A673 (cell line): ENCODE measurements around the gene KLC4. TPM values are rescaled to one million over a fixed set of nuclear protein-coding genes. Genes with fewer than 3 reads are reported as not detected.
A peak's percentile ranks its signal among the peaks of the same experiment; 100 is the strongest.
"Not testable (repeated sequence)": the region's sequence is repeated elsewhere in the genome, so short reads cannot be mapped to it uniquely, and the experiment has no call there.

ENCODE experiments used
- BruUV-seq: library from RNA; stranded (reverse); fragments of 400-500 nt; replicated peaks from 2 replicates; lab custom pipeline; 2021; lab: Mats Ljungman, UMichigan
- CTCF ChIA-PET: fragments of 300-600 bp; sonication (Branson Sonifier 250); formaldehyde crosslinking; loops from one replicate; lab custom pipeline; 2022; ENCODE audit warnings: antibody characterized with exemption; lab: Charles Lee
- POLR2A ChIA-PET: fragments of 300-600 bp; sonication (Branson Sonifier 250); formaldehyde crosslinking; loops from one replicate; lab custom pipeline; 2022; ENCODE audit warnings: antibody characterized with exemption; ENCODE audit not compliant: low non-redundant PET; lab: Charles Lee
- DNase-seq: peaks from one replicate; pipeline ENCODE4 v3.0.0-alpha.2; 2015; ENCODE audit warnings: low spot score
- H3K27ac ChIP-seq: fragments of 200-600 bp; sonication (generic); 2 replicates; pipeline ENCODE4 v1.5.1; 2016; ENCODE audit warnings: mixed run types, low read depth, mild to moderate bottlenecking, mixed read lengths, antibody characterized with exemption, low read length; ENCODE audit not compliant: poor library complexity, severe bottlenecking
- H3K27me3 ChIP-seq: fragments of 200-600 bp; sonication (generic); replicated peaks from 2 replicates; pipeline ENCODE4 v1.6.1; 2017; ENCODE audit warnings: mixed run types, low read depth, mild to moderate bottlenecking, mixed read lengths, antibody characterized with exemption, low read length; ENCODE audit not compliant: insufficient read depth, poor library complexity
- H3K36me3 ChIP-seq: fragments of 200-600 bp; sonication (generic); 2 replicates; pipeline ENCODE4 v1.6.1; 2016; ENCODE audit warnings: mixed run types, mild to moderate bottlenecking, mixed read lengths, antibody characterized with exemption, low read length; ENCODE audit not compliant: insufficient read depth, poor library complexity, severe bottlenecking
- H3K4me1 ChIP-seq: fragments of 200-600 bp; sonication (generic); 2 replicates; pipeline ENCODE4 v1.6.1; 2017; ENCODE audit warnings: mixed run types, mild to moderate bottlenecking, mixed read lengths, antibody characterized with exemption, low read length; ENCODE audit not compliant: insufficient read depth, poor library complexity, severe bottlenecking
- H3K4me3 ChIP-seq: fragments of 200-600 bp; sonication (generic); 2 replicates; pipeline ENCODE4 v1.5.1; 2016; ENCODE audit warnings: low read depth, mixed run types, mild to moderate bottlenecking, mixed read lengths, low read length; ENCODE audit not compliant: poor library complexity, severe bottlenecking
- H3K9me3 ChIP-seq: fragments of 200-600 bp; sonication (generic); 2 replicates; pipeline ENCODE4 v1.6.1; 2016; ENCODE audit warnings: mixed run types, low read depth, mild to moderate bottlenecking, mixed read lengths, antibody characterized with exemption, low read length; ENCODE audit not compliant: poor library complexity, severe bottlenecking
- CTCF ChIP-seq: fragments of 300-800, 200-600 bp; sonication (generic); conservative IDR thresholded peaks from 2 replicates; pipeline ENCODE4 v1.5.1; 2017; ENCODE audit warnings: low read depth, mild to moderate bottlenecking, antibody characterized with exemption, low read length, moderate library complexity, mixed read lengths
- EZH2 ChIP-seq: fragments of 200-600 bp; sonication (generic); IDR thresholded peaks from 2 replicates; pipeline ENCODE4 v1.6.1; 2017; ENCODE audit warnings: borderline replicate concordance, low read depth, mild to moderate bottlenecking, mixed read lengths, antibody characterized with exemption, low read length; ENCODE audit not compliant: poor library complexity, severe bottlenecking
- intact Hi-C: fragments of 100-400 bp; cut with micrococcal nuclease; formaldehyde crosslinking; loops from one replicate; pipeline ENCODE4 v1.10.0; 2022; ENCODE audit not compliant: unreplicated experiment
- total RNA-seq: library from RNA; stranded (reverse); gene quantifications from 2 replicates; pipeline ENCODE4 v1.2.3, GENCODE V29; 2021

KLC4 gene
- total RNA-seq, 1 experiment from 2014 or later = 21.3 TPM

GRCh38 chr6:43115365-43115764 lies 55.9 kb downstream of the KLC4 start:
- no peak for TF ChIP-seq EZH2
- no peak for TF ChIP-seq CTCF
- Histone ChIP-seq H3K9me3 (no peaks in the 10 kb centered on the region), H3K27ac (no peak overlapping the region), H3K36me3 (no peaks in the 10 kb centered on the region), H3K4me1 (peaks cover 24% of the 10 kb centered on the region), H3K4me3 (no peak overlapping the region), H3K27me3 (no peaks in the 10 kb centered on the region)
- ChIA-PET CTCF (no interaction called here), POLR2A (no interaction called here)
- DNase-seq = no peak
- intact Hi-C loops = no loop called here
- no TSS peak for BruUV-seq

GRCh38 chr6:43117466-43117865 lies 58.0 kb downstream of the KLC4 start:
- H3K9me3 ChIP-seq, POLR2A ChIA-PET, H3K4me3 ChIP-seq, BruUV-seq, H3K27ac ChIP-seq, CTCF ChIA-PET, H3K27me3 ChIP-seq, H3K36me3 ChIP-seq, intact Hi-C loops, DNase-seq: not testable (repeated sequence)
- H3K4me1 ChIP-seq = peaks cover 35% of the 10 kb centered on the region

DNA sequence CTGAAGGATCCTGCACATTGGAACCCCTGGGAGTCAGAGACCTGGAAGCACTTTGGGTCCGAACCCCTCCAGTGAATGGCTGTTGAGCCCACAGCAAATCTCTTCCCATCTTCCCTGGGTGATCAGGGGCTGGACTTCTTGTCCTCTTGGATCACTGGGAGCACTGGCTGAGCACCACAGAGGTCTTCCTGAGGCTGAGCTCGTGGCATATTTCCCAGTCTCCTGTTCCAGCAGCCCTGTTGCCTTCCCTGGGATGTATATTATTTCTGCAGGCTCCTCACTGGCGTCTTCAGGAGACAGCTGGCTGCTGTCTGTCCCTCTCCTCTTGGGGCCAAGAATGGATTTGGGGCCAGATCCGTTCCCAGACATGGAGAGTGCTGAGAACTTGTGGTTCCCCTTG lies 60.1 kb downstream of the KLC4 start:
- Histone ChIP-seq H3K4me3 (no peak overlapping the region), H3K4me1 (peaks cover 22% of the 10 kb centered on the region), H3K27me3 (no peaks in the 10 kb centered on the region), H3K36me3 (no peaks in the 10 kb centered on the region), H3K27ac (no peak overlapping the region), H3K9me3 (no peaks in the 10 kb centered on the region)
- no TSS peak for BruUV-seq
- CTCF ChIA-PET = interaction anchor here (0.6 kb wide), 1 partner anchor 44 kb away, joined by 3 read pairs; no protein-coding TSS in a partner anchor
- DNase-seq = no peak
- intact Hi-C loops = no loop called here
- TF ChIP-seq CTCF = no peak
- TF ChIP-seq EZH2 = no peak
- POLR2A ChIA-PET = no interaction called here

- ChIA-PET POLR2A (no interaction called here), CTCF (interaction anchor here (0.6 kb wide), 1 partner anchor 125 kb away, joined by 3 read pairs; no protein-coding TSS in a partner anchor)
- H3K27ac ChIP-seq = peak overlapping the region; percentile 64
These were observed 60.8 kb downstream of the KLC4 start for GRCh38 chr6:43120101-43120763.

More at GRCh38 chr6:43120101-43120763, 60.8 kb downstream of the KLC4 start:
- no peak for TF ChIP-seq EZH2
- TF ChIP-seq CTCF = no peak
- Histone ChIP-seq H3K36me3 (no peaks in the 10 kb centered on the region), H3K4me1 (peaks cover 14% of the 10 kb centered on the region), H3K9me3 (no peaks in the 10 kb centered on the region), H3K27me3 (no peaks in the 10 kb centered on the region), H3K4me3 (no peak overlapping the region)
- no peak for DNase-seq
- intact Hi-C loops = no loop called here
- BruUV-seq = no TSS peak
